ENCODE data around the gene P3H2. TPM values are rescaled to one million over a fixed set of nuclear protein-coding genes. Genes with fewer than 3 reads are reported as not detected.

P3H2 gene
- total RNA-seq, 5 donors from 2014 or later (not counting 1 experiment from before 2014, with no cell fraction given) = 0.16 to 0.50 (median 0.35) TPM; not detected in 2

DNA sequence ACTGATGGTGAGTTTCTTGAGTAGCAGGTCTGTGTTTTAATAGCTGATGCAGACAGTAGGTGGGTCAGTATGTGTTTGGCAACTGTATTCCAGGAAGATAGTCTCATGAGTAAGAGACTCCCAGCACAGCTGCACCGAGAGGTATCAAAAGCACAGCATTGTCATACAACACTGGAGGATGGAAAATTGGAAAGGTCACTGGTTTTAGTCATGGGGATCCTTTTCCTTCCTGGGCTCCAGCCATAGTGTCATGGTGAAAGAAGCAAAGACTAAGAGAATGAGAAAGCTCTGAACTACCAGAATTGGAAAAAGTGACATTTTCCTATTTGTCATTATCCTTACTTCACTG lies 61.5 kb downstream of the P3H2 start:
- ChIA-PET CTCF (no interaction called here), POLR2A (no interaction called here)
- no peak overlapping the region for H3K4me3 Mint-ChIP-seq
- H3K27ac ChIP-seq (ENCODE audit: low read length) = no peak overlapping the region
- WGBS (ENCODE audit: insufficient coverage) = no CpG with 5 or more reads among the region's 1 CpG
- H3K4me1 ChIP-seq (ENCODE audit: control insufficient read depth in 1 of 2, extremely low read depth in 1 of 2, insufficient read depth in 2 of 2, low read length in 2 of 2) = no peaks in the 10 kb centered on the region
- H3K9me3 Mint-ChIP-seq = no peaks in the 10 kb centered on the region
- no peak overlapping the region for H3K4me3 ChIP-seq (ENCODE audit: control insufficient read depth in 1 of 2, extremely low read depth in 1 of 2, low read length in 1 of 2)
- no peak for ATAC-seq (replicated peaks in 1 of 4)
- H3K27me3 Mint-ChIP-seq = peaks cover 3 to 20% of the 10 kb centered on the region in 2 donors
- H3K4me1 Mint-ChIP-seq = no peaks in the 10 kb centered on the region
- DNase-seq = no peak
- no peak overlapping the region for H3K27ac Mint-ChIP-seq
- H3K36me3 Mint-ChIP-seq = no peaks in the 10 kb centered on the region
- no peaks in the 10 kb centered on the region for H3K27me3 ChIP-seq (replicated peaks in 1 of 2; ENCODE audit: control insufficient read depth in 2 of 2, extremely low read depth in 1 of 2, insufficient read depth in 2 of 2, low read length in 1 of 2)
- H3K9me3 ChIP-seq = no peaks in the 10 kb centered on the region
- H3K36me3 ChIP-seq (ENCODE audit: control insufficient read depth in 2 of 2, extremely low read depth in 1 of 2, insufficient read depth in 1 of 2, low read length in 1 of 2) = no peaks in the 10 kb centered on the region

GRCh38 chr3:190058521-190059241 lies 62.0 kb downstream of the P3H2 start:
- H3K9me3 ChIP-seq = no peaks in the 10 kb centered on the region
- CTCF ChIA-PET = no interaction called here
- Mint-ChIP-seq H3K36me3 (no peaks in the 10 kb centered on the region), H3K4me3 (no peak overlapping the region), H3K27me3 (peaks cover 3 to 20% of the 10 kb centered on the region in 2 donors), H3K9me3 (no peaks in the 10 kb centered on the region), H3K4me1 (no peaks in the 10 kb centered on the region), H3K27ac (no peak overlapping the region)
- H3K27ac ChIP-seq (ENCODE audit: low read length) = no peak overlapping the region
- H3K36me3 ChIP-seq (ENCODE audit: control insufficient read depth in 2 of 2, extremely low read depth in 1 of 2, insufficient read depth in 1 of 2, low read length in 1 of 2) = no peaks in the 10 kb centered on the region
- H3K4me1 ChIP-seq (ENCODE audit: control insufficient read depth in 1 of 2, extremely low read depth in 1 of 2, insufficient read depth in 2 of 2, low read length in 2 of 2) = no peaks in the 10 kb centered on the region
- ATAC-seq (replicated peaks in 1 of 4) (no peak), DNase-seq (no peak)
- 43% methylated on average over 1 of the region's 4 CpGs for WGBS (ENCODE audit: insufficient coverage)
- no peak overlapping the region for H3K4me3 ChIP-seq (ENCODE audit: control insufficient read depth in 1 of 2, extremely low read depth in 1 of 2, low read length in 1 of 2)
- POLR2A ChIA-PET = interaction anchor here in 1 of 2 donors (0.9 kb wide), 1 partner anchor 17 kb away, joined by 5 read pairs; no protein-coding TSS in a partner anchor
- H3K27me3 ChIP-seq (replicated peaks in 1 of 2; ENCODE audit: control insufficient read depth in 2 of 2, extremely low read depth in 1 of 2, insufficient read depth in 2 of 2, low read length in 1 of 2) = no peaks in the 10 kb centered on the region

- DNase-seq (no peak), ATAC-seq (replicated peaks in 1 of 4) (no peak)
- Mint-ChIP-seq H3K36me3 (no peaks in the 10 kb centered on the region), H3K4me1 (no peaks in the 10 kb centered on the region), H3K4me3 (no peak overlapping the region), H3K27me3 (peaks cover 3 to 20% of the 10 kb centered on the region in 2 donors), H3K9me3 (no peaks in the 10 kb centered on the region), H3K27ac (no peak overlapping the region)
- ChIA-PET POLR2A (no interaction called here), CTCF (no interaction called here)
- no peaks in the 10 kb centered on the region for H3K36me3 ChIP-seq (ENCODE audit: control insufficient read depth in 2 of 2, extremely low read depth in 1 of 2, insufficient read depth in 1 of 2, low read length in 1 of 2)
- no peaks in the 10 kb centered on the region for H3K27me3 ChIP-seq (replicated peaks in 1 of 2; ENCODE audit: control insufficient read depth in 2 of 2, extremely low read depth in 1 of 2, insufficient read depth in 2 of 2, low read length in 1 of 2)
- no peak overlapping the region for H3K4me3 ChIP-seq (ENCODE audit: control insufficient read depth in 1 of 2, extremely low read depth in 1 of 2, low read length in 1 of 2)
- no peaks in the 10 kb centered on the region for H3K9me3 ChIP-seq
- H3K4me1 ChIP-seq (ENCODE audit: control insufficient read depth in 1 of 2, extremely low read depth in 1 of 2, insufficient read depth in 2 of 2, low read length in 2 of 2) = no peaks in the 10 kb centered on the region
- 95% methylated on average over 2 of the region's 4 CpGs for WGBS (ENCODE audit: insufficient coverage)
- no peak overlapping the region for H3K27ac ChIP-seq (ENCODE audit: low read length)
These were observed 64.0 kb downstream of the P3H2 start for GRCh38 chr3:190056742-190057141.

DNA sequence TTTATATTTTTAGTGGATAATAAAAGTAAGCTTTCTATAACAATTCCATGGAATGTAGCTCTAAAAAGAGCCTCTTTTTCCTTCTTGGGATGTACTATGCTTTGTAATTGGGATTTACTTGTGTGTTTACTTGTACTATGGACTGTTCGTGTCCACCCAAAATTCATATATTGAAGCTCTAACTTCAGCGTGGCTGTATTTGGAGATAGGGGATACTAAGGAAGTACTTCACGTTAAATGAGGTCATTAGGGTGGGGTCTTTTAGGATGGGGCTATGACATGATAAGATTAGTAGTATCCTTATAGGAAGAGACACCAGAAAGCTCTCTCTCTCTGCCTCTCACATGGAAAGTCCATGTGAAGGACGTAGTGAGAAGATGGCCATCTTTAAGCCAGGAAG lies 64.9 kb downstream of the P3H2 start:
- ChIA-PET CTCF (no interaction called here), POLR2A (no interaction called here)
- Histone ChIP-seq H3K27me3 (replicated peaks in 1 of 2; ENCODE audit: control insufficient read depth in 2 of 2, extremely low read depth in 1 of 2, insufficient read depth in 2 of 2, low read length in 1 of 2) (no peaks in the 10 kb centered on the region), H3K36me3 (ENCODE audit: control insufficient read depth in 2 of 2, extremely low read depth in 1 of 2, insufficient read depth in 1 of 2, low read length in 1 of 2) (no peaks in the 10 kb centered on the region), H3K9me3 (no peaks in the 10 kb centered on the region), H3K4me3 (ENCODE audit: control insufficient read depth in 1 of 2, extremely low read depth in 1 of 2, low read length in 1 of 2) (no peak overlapping the region), H3K4me1 (ENCODE audit: control insufficient read depth in 1 of 2, extremely low read depth in 1 of 2, insufficient read depth in 2 of 2, low read length in 2 of 2) (no peaks in the 10 kb centered on the region), H3K27ac (ENCODE audit: low read length) (no peak overlapping the region)
- Mint-ChIP-seq H3K9me3 (no peaks in the 10 kb centered on the region), H3K4me3 (no peak overlapping the region), H3K36me3 (no peaks in the 10 kb centered on the region), H3K4me1 (no peaks in the 10 kb centered on the region), H3K27ac (no peak overlapping the region), H3K27me3 (peaks cover 3 to 16% of the 10 kb centered on the region in 2 donors)
- WGBS (ENCODE audit: insufficient coverage) = no CpG with 5 or more reads among the region's 4 CpGs
- ATAC-seq (replicated peaks in 1 of 4) (no peak), DNase-seq (no peak)

- ChIA-PET CTCF (no interaction called here), POLR2A (interaction anchor here in 1 of 2 donors (0.7 kb wide), 1 partner anchor 192 kb away, joined by 4 read pairs; no protein-coding TSS in a partner anchor)
- H3K9me3 ChIP-seq = no peaks in the 10 kb centered on the region
- no peaks in the 10 kb centered on the region for H3K36me3 ChIP-seq (ENCODE audit: control insufficient read depth in 2 of 2, extremely low read depth in 1 of 2, insufficient read depth in 1 of 2, low read length in 1 of 2)
- H3K4me1 ChIP-seq (ENCODE audit: control insufficient read depth in 1 of 2, extremely low read depth in 1 of 2, insufficient read depth in 2 of 2, low read length in 2 of 2) = no peaks in the 10 kb centered on the region
- DNase-seq = no peak
- Mint-ChIP-seq H3K27ac (no peak overlapping the region), H3K27me3 (peaks cover 3 to 14% of the 10 kb centered on the region in 2 donors), H3K4me1 (no peaks in the 10 kb centered on the region), H3K4me3 (no peak overlapping the region), H3K9me3 (no peaks in the 10 kb centered on the region), H3K36me3 (no peaks in the 10 kb centered on the region)
- no peak overlapping the region for H3K27ac ChIP-seq (ENCODE audit: low read length)
- WGBS (ENCODE audit: insufficient coverage) = no CpG with 5 or more reads among the region's 4 CpGs
- H3K4me3 ChIP-seq (ENCODE audit: control insufficient read depth in 1 of 2, extremely low read depth in 1 of 2, low read length in 1 of 2) = no peak overlapping the region
- ATAC-seq (replicated peaks in 1 of 4) = no peak
- H3K27me3 ChIP-seq (replicated peaks in 1 of 2; ENCODE audit: control insufficient read depth in 2 of 2, extremely low read depth in 1 of 2, insufficient read depth in 2 of 2, low read length in 1 of 2) = no peaks in the 10 kb centered on the region
These were observed 66.6 kb downstream of the P3H2 start for GRCh38 chr3:190053919-190054672.

DNA sequence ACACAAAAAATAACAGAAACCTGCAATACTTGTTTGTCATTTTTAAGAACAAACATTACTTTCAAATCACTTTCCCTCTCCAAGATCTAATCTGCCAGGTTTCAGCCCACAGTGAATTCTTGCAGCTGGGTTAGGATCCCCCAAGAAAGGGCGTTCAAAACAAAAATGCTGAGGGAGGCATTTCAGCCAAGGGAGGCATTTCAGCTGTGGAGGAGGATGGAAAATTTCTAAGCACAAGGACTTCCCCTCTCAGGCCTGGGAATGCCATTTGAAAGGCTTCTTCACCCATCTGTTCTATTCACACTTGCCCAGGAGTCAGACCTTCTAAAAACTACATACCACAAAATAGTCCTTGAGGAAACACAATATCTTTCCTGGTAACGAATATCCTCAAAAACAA lies 69.1 kb downstream of the P3H2 start:
- Histone ChIP-seq H3K4me3 (ENCODE audit: control insufficient read depth in 1 of 2, extremely low read depth in 1 of 2, low read length in 1 of 2) (no peak overlapping the region), H3K4me1 (ENCODE audit: control insufficient read depth in 1 of 2, extremely low read depth in 1 of 2, insufficient read depth in 2 of 2, low read length in 2 of 2) (no peaks in the 10 kb centered on the region), H3K27me3 (replicated peaks in 1 of 2; ENCODE audit: control insufficient read depth in 2 of 2, extremely low read depth in 1 of 2, insufficient read depth in 2 of 2, low read length in 1 of 2) (no peaks in the 10 kb centered on the region), H3K9me3 (no peaks in the 10 kb centered on the region), H3K27ac (ENCODE audit: low read length) (no peak overlapping the region), H3K36me3 (ENCODE audit: control insufficient read depth in 2 of 2, extremely low read depth in 1 of 2, insufficient read depth in 1 of 2, low read length in 1 of 2) (no peaks in the 10 kb centered on the region)
- Mint-ChIP-seq H3K27ac (no peak overlapping the region), H3K4me3 (no peak overlapping the region), H3K4me1 (no peaks in the 10 kb centered on the region), H3K9me3 (no peaks in the 10 kb centered on the region), H3K36me3 (no peaks in the 10 kb centered on the region), H3K27me3 (peaks cover 5 to 21% of the 10 kb centered on the region in 2 donors)
- ATAC-seq (replicated peaks in 1 of 4) (no peak), DNase-seq (no peak)
- ChIA-PET POLR2A (no interaction called here), CTCF (no interaction called here)
- WGBS (ENCODE audit: insufficient coverage) = no CpG with 5 or more reads among the region's 2 CpGs
